ENCODE measurements around the gene NCOA7.
A peak's percentile ranks its signal among the peaks of the same experiment; 100 is the strongest.

The NCOA7 gene

DNA sequence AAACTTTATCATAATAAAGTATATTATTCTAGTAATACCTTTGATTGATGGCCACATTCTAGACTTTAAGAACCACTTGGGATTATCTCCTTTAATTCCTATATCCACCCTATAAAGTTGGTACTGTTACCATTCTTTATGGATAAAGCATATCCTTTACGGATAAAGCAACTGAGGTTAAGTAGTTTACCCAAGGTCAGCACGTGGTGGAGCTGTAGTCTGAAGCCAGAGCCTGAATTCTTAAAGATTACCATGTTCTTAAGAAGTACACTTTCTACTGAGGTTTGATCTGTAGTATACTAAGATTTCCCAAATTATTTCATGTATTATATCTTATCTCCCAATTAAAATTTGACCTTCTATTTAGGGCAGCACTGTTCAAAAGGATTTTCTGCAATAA lies 3.0 kb upstream of the NCOA7 start:
- peak in 1 of 2 experiments; percentile 27 for DNase-seq (ENCODE audit: low read depth in 1 of 2, low spot score in 1 of 2)
- Histone ChIP-seq H3K4me3 (replicated peaks; ENCODE audit: insufficient read depth, low read length) (no peak overlapping the region), H3K27me3 (ENCODE audit: insufficient read depth, poor library complexity, severe bottlenecking) (no peaks in the 10 kb centered on the region), H3K27ac (replicated peaks) (no peak overlapping the region)
- TF ChIP-seq, protein P1, sequence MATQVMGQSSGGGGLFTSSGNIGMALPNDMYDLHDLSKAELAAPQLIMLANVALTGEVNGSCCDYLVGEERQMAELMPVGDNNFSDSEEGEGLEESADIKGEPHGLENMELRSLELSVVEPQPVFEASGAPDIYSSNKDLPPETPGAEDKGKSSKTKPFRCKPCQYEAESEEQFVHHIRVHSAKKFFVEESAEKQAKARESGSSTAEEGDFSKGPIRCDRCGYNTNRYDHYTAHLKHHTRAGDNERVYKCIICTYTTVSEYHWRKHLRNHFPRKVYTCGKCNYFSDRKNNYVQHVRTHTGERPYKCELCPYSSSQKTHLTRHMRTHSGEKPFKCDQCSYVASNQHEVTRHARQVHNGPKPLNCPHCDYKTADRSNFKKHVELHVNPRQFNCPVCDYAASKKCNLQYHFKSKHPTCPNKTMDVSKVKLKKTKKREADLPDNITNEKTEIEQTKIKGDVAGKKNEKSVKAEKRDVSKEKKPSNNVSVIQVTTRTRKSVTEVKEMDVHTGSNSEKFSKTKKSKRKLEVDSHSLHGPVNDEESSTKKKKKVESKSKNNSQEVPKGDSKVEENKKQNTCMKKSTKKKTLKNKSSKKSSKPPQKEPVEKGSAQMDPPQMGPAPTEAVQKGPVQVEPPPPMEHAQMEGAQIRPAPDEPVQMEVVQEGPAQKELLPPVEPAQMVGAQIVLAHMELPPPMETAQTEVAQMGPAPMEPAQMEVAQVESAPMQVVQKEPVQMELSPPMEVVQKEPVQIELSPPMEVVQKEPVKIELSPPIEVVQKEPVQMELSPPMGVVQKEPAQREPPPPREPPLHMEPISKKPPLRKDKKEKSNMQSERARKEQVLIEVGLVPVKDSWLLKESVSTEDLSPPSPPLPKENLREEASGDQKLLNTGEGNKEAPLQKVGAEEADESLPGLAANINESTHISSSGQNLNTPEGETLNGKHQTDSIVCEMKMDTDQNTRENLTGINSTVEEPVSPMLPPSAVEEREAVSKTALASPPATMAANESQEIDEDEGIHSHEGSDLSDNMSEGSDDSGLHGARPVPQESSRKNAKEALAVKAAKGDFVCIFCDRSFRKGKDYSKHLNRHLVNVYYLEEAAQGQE (IDR thresholded peaks at IDR 0.05; ENCODE audit: insufficient replicate concordance, low read depth): no peak
- TF ChIP-seq, protein P2, sequence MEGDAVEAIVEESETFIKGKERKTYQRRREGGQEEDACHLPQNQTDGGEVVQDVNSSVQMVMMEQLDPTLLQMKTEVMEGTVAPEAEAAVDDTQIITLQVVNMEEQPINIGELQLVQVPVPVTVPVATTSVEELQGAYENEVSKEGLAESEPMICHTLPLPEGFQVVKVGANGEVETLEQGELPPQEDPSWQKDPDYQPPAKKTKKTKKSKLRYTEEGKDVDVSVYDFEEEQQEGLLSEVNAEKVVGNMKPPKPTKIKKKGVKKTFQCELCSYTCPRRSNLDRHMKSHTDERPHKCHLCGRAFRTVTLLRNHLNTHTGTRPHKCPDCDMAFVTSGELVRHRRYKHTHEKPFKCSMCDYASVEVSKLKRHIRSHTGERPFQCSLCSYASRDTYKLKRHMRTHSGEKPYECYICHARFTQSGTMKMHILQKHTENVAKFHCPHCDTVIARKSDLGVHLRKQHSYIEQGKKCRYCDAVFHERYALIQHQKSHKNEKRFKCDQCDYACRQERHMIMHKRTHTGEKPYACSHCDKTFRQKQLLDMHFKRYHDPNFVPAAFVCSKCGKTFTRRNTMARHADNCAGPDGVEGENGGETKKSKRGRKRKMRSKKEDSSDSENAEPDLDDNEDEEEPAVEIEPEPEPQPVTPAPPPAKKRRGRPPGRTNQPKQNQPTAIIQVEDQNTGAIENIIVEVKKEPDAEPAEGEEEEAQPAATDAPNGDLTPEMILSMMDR (IDR thresholded peaks at IDR 0.05; ENCODE audit: insufficient read depth, low read length): no peak
- TF ChIP-seq POLR2AphosphoS5 (IDR thresholded peaks at IDR 0.05; ENCODE audit: low read depth) (no peak), GABPA (IDR thresholded peaks at IDR 0.05; ENCODE audit: low read depth) (no peak), SPI1 (IDR thresholded peaks at IDR 0.05; ENCODE audit: borderline replicate concordance, low read depth) (no peak)

DNA sequence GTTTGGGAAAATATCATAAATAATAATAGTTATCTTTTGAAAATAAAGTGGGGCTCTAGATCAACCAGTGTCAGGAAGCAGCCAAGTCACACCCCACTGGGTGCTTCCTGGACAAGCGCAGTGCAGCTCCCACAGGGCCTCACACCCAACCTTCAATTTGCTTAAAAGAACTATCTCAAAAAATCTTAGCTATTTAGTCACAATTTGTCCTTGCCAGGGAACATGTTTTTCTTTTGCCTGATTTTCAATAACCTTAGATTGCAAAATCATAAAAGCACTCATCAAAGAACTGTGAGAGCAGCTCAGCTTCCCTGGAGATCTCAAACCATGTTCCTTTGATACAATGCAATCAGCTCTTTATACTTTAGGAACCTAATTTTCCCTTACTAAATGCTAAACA lies 1.6 kb upstream of the NCOA7 start:
- Histone ChIP-seq H3K27ac (replicated peaks) (peak overlapping the region; percentile 81), H3K4me3 (replicated peaks; ENCODE audit: insufficient read depth, low read length) (no peak overlapping the region), H3K27me3 (ENCODE audit: insufficient read depth, poor library complexity, severe bottlenecking) (no peaks in the 10 kb centered on the region)
- no peak for DNase-seq (ENCODE audit: low read depth in 1 of 2, low spot score in 1 of 2)
- no peak for TF ChIP-seq SPI1 (IDR thresholded peaks at IDR 0.05; ENCODE audit: borderline replicate concordance, low read depth)
- no peak for TF ChIP-seq POLR2AphosphoS5 (IDR thresholded peaks at IDR 0.05; ENCODE audit: low read depth)
- TF ChIP-seq, protein P2 (IDR thresholded peaks at IDR 0.05; ENCODE audit: insufficient read depth, low read length): no peak

DNA sequence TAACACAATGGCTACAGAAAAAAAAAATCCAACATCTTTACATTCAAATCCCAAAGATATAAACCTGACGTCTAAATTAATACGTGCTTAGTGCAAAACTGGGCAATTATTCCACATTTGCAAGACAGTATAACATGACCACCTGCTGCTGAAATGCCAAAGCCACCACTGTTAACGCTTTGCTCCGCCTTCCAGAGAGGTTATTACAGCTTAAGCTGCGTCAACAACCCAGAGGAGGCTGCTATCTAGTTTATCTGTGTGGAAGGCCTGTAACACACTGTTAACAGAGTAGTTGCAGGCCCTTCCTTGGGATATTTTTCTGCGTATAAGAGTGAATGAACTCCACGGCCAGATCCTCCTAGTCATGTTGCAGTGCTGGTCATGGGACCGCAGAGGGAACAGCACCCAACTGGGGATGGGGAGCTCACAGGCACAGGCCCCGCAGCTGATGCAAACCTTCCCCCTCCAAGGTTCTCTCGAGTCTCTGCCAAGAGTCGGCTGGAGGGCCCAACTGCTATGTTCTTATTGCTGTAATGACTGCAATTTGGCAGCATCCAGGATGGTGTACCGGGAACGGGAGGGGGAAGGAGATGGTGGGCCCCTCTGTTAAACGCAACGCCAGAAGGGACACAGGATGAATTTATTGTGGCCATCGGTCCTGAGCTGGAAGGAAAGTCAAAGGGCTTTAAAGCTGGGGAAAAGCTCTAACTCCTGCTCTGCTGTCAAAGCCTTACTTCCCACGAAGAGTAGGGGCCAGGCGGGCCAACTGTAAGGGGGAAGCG lies 993 bp upstream of the NCOA7 start:
- Histone ChIP-seq H3K27ac (replicated peaks) (peak overlapping the region; percentile 81), H3K4me3 (replicated peaks; ENCODE audit: insufficient read depth, low read length) (peak overlapping the region; percentile 99), H3K27me3 (ENCODE audit: insufficient read depth, poor library complexity, severe bottlenecking) (no peaks in the 10 kb centered on the region)
- TF ChIP-seq SPI1 (IDR thresholded peaks at IDR 0.05; ENCODE audit: borderline replicate concordance, low read depth) (no peak), POLR2AphosphoS5 (IDR thresholded peaks at IDR 0.05; ENCODE audit: low read depth) (0 out of 2 replicates have a peak, but pooled peaks have one; percentile 26), GABPA (IDR thresholded peaks at IDR 0.05; ENCODE audit: low read depth) (no peak)
- TF ChIP-seq, protein P2 (IDR thresholded peaks at IDR 0.05; ENCODE audit: insufficient read depth, low read length): no peak
- TF ChIP-seq, protein P1 (IDR thresholded peaks at IDR 0.05; ENCODE audit: insufficient replicate concordance, low read depth): no peak
- peak; percentile 21 to 69 for DNase-seq (ENCODE audit: low read depth in 1 of 2, low spot score in 1 of 2)

Data from HL-60 (cell line).